ENCODE measurements around the gene ARHGEF35. TPM values are rescaled to one million over a fixed set of nuclear protein-coding genes. Genes with fewer than 3 reads are reported as not detected.

ARHGEF35 gene
- polyA plus RNA-seq, 1 experiment = 0.37 TPM

DNA sequence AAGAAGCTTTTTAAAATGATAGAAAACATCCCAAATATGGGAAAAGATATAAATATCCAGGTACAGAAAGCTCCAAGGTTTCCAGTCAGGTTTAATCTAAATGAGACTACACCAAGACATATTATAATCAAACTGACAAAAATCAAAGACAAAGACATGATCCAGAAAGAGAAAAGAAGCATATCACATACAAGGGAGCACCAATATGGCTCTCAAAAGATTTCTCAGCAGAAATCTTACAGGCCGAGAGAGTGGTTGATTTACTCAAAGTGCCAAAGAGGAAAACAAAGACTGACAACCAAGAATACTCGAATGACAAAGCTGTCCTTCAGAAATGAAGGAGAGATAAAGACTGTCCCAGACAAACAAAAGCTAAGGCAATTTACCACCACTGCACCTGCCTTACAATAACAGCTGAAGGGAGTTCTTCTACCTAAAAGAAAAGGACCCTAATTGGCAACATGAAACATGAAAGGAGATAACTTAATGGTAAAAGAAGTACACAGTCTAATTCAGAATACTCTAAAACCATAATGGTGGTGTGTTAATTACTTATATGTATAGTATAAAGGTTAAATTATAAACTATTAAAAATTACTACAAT is 47.3 kb downstream of the ARHGEF35 start:
- DNase-seq (ENCODE audit: low read depth) = no peak
- H3K36me3 ChIP-seq (ENCODE audit: control insufficient read depth, insufficient read depth, low read length) = no peaks in the 10 kb centered on the region
- CTCF ChIA-PET = no interaction called here
- no peaks in the 10 kb centered on the region for H3K27me3 ChIP-seq (ENCODE audit: control insufficient read depth, insufficient read depth, low read length)
- no peak overlapping the region for H3K4me3 ChIP-seq (ENCODE audit: low read depth, low read length)
- TF ChIP-seq, protein P1, sequence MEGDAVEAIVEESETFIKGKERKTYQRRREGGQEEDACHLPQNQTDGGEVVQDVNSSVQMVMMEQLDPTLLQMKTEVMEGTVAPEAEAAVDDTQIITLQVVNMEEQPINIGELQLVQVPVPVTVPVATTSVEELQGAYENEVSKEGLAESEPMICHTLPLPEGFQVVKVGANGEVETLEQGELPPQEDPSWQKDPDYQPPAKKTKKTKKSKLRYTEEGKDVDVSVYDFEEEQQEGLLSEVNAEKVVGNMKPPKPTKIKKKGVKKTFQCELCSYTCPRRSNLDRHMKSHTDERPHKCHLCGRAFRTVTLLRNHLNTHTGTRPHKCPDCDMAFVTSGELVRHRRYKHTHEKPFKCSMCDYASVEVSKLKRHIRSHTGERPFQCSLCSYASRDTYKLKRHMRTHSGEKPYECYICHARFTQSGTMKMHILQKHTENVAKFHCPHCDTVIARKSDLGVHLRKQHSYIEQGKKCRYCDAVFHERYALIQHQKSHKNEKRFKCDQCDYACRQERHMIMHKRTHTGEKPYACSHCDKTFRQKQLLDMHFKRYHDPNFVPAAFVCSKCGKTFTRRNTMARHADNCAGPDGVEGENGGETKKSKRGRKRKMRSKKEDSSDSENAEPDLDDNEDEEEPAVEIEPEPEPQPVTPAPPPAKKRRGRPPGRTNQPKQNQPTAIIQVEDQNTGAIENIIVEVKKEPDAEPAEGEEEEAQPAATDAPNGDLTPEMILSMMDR (IDR thresholded peaks at IDR 0.05; ENCODE audit: insufficient read depth, low read depth, low read length) = no peak
- POLR2A ChIA-PET = no interaction called here

DNA sequence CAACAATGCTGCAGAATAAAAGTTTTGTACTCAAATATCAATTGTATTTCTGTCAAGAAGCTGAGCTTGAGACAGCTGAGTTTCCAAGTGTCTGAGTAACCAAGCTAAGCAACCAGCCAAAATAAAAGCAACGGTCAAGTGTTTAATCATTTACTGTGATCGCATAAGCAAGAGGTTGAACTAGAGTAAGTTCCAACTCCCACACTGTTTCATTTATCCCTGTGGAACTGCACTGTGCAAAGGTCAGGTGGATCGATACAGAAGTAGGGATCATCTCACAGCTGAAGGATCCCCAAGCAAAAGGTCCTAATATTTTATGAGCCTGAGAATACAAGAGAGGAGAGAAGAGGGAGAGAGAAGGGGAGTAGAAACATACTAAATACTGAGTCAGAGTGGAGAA is 51.2 kb downstream of the ARHGEF35 start:
- ChIA-PET CTCF (interaction anchor here (1.0 to 1.2 kb wide), 2 partner anchors 17 to 33 kb away, joined by 3 read pairs; no protein-coding TSS in a partner anchor), POLR2A (no interaction called here)
- H3K36me3 ChIP-seq (ENCODE audit: control insufficient read depth, insufficient read depth, low read length) = no peaks in the 10 kb centered on the region
- no peaks in the 10 kb centered on the region for H3K27me3 ChIP-seq (ENCODE audit: control insufficient read depth, insufficient read depth, low read length)
- TF ChIP-seq, protein P1 (IDR thresholded peaks at IDR 0.05; ENCODE audit: insufficient read depth, low read depth, low read length) = no peak
- DNase-seq (ENCODE audit: low read depth) = no peak
- no peak overlapping the region for H3K4me3 ChIP-seq (ENCODE audit: low read depth, low read length)

DNA sequence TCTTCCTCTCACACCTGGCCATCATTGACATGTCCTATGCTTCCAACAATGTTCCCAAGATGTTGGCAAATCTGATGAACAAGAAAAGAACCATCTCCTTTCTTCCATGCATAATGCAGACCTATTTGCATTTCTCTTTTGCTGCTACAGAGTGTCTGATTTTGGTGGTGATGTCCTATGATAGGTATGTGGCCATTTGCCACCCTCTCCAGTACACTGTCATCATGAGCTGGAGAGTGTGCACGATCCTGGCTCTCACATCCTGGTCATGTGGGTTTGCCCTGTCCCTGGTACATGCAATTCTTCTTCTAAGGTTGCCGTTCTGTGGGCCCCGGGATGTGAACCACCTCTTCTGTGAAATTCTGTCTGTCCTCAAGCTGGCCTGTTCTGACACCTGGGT is 53.4 kb downstream of the ARHGEF35 start:
- ChIA-PET CTCF (interaction anchor here (2.3 kb wide), 1 partner anchor 14 kb away, joined by 7 read pairs; no protein-coding TSS in a partner anchor), POLR2A (no interaction called here)
- Histone ChIP-seq H3K36me3 (ENCODE audit: control insufficient read depth, insufficient read depth, low read length) (no peaks in the 10 kb centered on the region), H3K4me3 (ENCODE audit: low read depth, low read length) (no peak overlapping the region), H3K27me3 (ENCODE audit: control insufficient read depth, insufficient read depth, low read length) (no peaks in the 10 kb centered on the region)
- TF ChIP-seq, protein P1 (IDR thresholded peaks at IDR 0.05; ENCODE audit: insufficient read depth, low read depth, low read length) = no peak
- DNase-seq (ENCODE audit: low read depth) = no peak

DNA sequence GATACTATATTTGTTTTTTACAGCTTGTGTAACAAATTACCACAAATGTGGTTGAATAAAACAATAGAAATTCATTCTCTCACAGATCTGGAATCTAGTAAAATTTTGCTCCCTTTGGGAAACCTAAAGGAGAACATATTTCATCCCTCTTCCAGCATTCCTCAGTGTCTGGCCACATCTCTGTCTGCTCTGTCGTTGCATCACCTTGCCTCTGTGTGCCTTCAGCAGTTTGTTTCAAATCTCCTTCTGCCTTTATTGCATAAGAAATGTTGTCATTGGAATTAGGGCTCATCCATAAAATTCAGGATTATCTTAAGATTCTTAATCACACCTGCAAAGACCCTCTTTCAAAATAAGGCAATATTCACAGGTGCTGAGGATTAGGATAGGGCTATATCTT is 58.1 kb downstream of the ARHGEF35 start:
- CTCF ChIA-PET = no interaction called here
- Histone ChIP-seq H3K27me3 (ENCODE audit: control insufficient read depth, insufficient read depth, low read length) (no peaks in the 10 kb centered on the region), H3K4me3 (ENCODE audit: low read depth, low read length) (no peak overlapping the region), H3K36me3 (ENCODE audit: control insufficient read depth, insufficient read depth, low read length) (no peaks in the 10 kb centered on the region)
- no peak for DNase-seq (ENCODE audit: low read depth)
- TF ChIP-seq, protein P1 (IDR thresholded peaks at IDR 0.05; ENCODE audit: insufficient read depth, low read depth, low read length) = no peak
- POLR2A ChIA-PET = no interaction called here

Other genes with a start within 250 kb of the ARHGEF35 start
- gene OR2F1, start 241.0 kb downstream of the ARHGEF35 start, polyA plus RNA-seq (2011; rRNA removed) = not detected in 2 replicates
- gene OR6B1, start 195.5 kb downstream of the ARHGEF35 start, polyA plus RNA-seq (2011; rRNA removed) = not detected in 2 replicates
- gene OR2A5, start 146.9 kb downstream of the ARHGEF35 start, polyA plus RNA-seq (2011; rRNA removed) = not detected in 2 replicates
- not detected in 2 replicates for gene OR2A25, start 126.0 kb downstream of the ARHGEF35 start, polyA plus RNA-seq (2011; rRNA removed)
- gene OR2A12, start 109.6 kb downstream of the ARHGEF35 start, polyA plus RNA-seq (2011; rRNA removed) = not detected in 2 replicates
- gene OR2A2, start 86.2 kb downstream of the ARHGEF35 start, polyA plus RNA-seq (2011; rRNA removed) = not detected in 2 replicates
- gene OR2A14, start 72.7 kb downstream of the ARHGEF35 start, polyA plus RNA-seq (2011; rRNA removed) = not detected in 2 replicates
- 0.91 and 0.98 TPM in 2 replicates for gene CTAGE4, start 12.4 kb downstream of the ARHGEF35 start, polyA plus RNA-seq (2011; rRNA removed)
- 0.02 TPM in 1 of 2 replicates, not detected in the other for gene OR2A42, start 43.8 kb upstream of the ARHGEF35 start, polyA plus RNA-seq (2011; rRNA removed)
- gene OR2A7, start 69.0 kb upstream of the ARHGEF35 start, polyA plus RNA-seq (2011; rRNA removed) = 0.53 and 0.86 TPM in 2 replicates
- gene CTAGE8, start 73.5 kb upstream of the ARHGEF35 start, polyA plus RNA-seq (2011; rRNA removed) = 0.21 and 0.54 TPM in 2 replicates
- gene OR2A1, start 116.6 kb upstream of the ARHGEF35 start, polyA plus RNA-seq (2011; rRNA removed) = 0.13 TPM in 1 of 2 replicates, not detected in the other
- gene ARHGEF5, start 159.6 kb upstream of the ARHGEF35 start, polyA plus RNA-seq (2011; rRNA removed) = 7.4 and 8.9 TPM in 2 replicates
- gene NOBOX, start 207.9 kb upstream of the ARHGEF35 start, polyA plus RNA-seq (2011; rRNA removed) = not detected in 2 replicates